Uterus (tissue), 4 donors: ENCODE results near the gene PTPA. TPM values are rescaled to one million over a fixed set of nuclear protein-coding genes. Genes with fewer than 3 reads are reported as not detected.

Experiments used
- DNase-seq, 2 donors: peaks; one replicate each; pipeline ENCODE4 v3.0.0-alpha.2; 2019 to 2020
- H3K27ac ChIP-seq, 2 donors: fragments of 200-600 bp; sonication (generic); 1 replicate in 1 of 2; 2 replicates in 1 of 2; pipeline ENCODE4 v1.5.1; 2016 to 2018
- H3K27me3 ChIP-seq, 2 donors: fragments of 200-600 bp; sonication (generic); one replicate each; pipeline ENCODE4 v1.5.1; 2018 to 2019; ENCODE audit warnings: control low read depth in 1 of 2
- H3K36me3 ChIP-seq, 2 donors: fragments of 200-600 bp; sonication (generic); one replicate each; pipeline ENCODE4 v1.5.1; 2019; ENCODE audit warnings: control low read depth in 1 of 2
- H3K4me1 ChIP-seq, 2 donors: fragments of 200-600 bp; sonication (generic); one replicate each; pipeline ENCODE4 v1.5.1; 2018 to 2019; ENCODE audit warnings: control low read depth in 1 of 2
- H3K4me3 ChIP-seq, 2 donors: fragments of 200-600 bp; sonication (generic); 1 replicate in 1 of 2; 2 replicates in 1 of 2; pipeline ENCODE4 v1.5.1; 2018 to 2019; ENCODE audit warnings: mild to moderate bottlenecking in 1 of 2
- H3K9me3 ChIP-seq, 2 donors: fragments of 200-600 bp; sonication (generic); one replicate each; pipeline ENCODE4 v1.5.1; 2019; ENCODE audit warnings: control low read depth in 1 of 2
- POLR2A ChIP-seq, 2 donors: fragments of 450-650 bp; IDR thresholded peaks; one replicate each; pipeline ENCODE4 v1.6.1; 2016; ENCODE audit warnings: antibody characterized with exemption in 2 of 2, mild to moderate bottlenecking in 1 of 2, moderate library complexity in 1 of 2
- intact Hi-C: fragments of 100-400 bp; cut with DNase I; formaldehyde crosslinking; loops from one replicate; pipeline ENCODE4 v1.15.1; 2023; ENCODE audit warnings: low total_unique reads
- total RNA-seq, 4 donors: library from RNA; depleted of rRNA in 3 of 4; stranded (reverse); fragments of >200 nt in 3 of 4; gene quantifications; one replicate each; pipeline versions ENCODE4 v1.1.0 to v1.2.4, GENCODE V29; 2014 to 2023
- TF ChIP-seq, protein P1 (sequence below), 4 experiments: fragments of 200-600 bp in 2 of 4; fragments of 450-650 bp in 2 of 4; sonication (generic) in 2 of 4; IDR thresholded peaks; one replicate each; pipeline ENCODE4 v1.5.1; 2016 to 2019; ENCODE audit warnings: antibody characterized with exemption in 4 of 4, mild to moderate bottlenecking in 2 of 4, moderate library complexity in 1 of 4
- donor health status: DM: yes; HTN: yes; CAD: no.

PTPA gene
- total RNA-seq, 4 donors from 2014 or later: 28.9 to 107 (median 62.1) TPM

DNA sequence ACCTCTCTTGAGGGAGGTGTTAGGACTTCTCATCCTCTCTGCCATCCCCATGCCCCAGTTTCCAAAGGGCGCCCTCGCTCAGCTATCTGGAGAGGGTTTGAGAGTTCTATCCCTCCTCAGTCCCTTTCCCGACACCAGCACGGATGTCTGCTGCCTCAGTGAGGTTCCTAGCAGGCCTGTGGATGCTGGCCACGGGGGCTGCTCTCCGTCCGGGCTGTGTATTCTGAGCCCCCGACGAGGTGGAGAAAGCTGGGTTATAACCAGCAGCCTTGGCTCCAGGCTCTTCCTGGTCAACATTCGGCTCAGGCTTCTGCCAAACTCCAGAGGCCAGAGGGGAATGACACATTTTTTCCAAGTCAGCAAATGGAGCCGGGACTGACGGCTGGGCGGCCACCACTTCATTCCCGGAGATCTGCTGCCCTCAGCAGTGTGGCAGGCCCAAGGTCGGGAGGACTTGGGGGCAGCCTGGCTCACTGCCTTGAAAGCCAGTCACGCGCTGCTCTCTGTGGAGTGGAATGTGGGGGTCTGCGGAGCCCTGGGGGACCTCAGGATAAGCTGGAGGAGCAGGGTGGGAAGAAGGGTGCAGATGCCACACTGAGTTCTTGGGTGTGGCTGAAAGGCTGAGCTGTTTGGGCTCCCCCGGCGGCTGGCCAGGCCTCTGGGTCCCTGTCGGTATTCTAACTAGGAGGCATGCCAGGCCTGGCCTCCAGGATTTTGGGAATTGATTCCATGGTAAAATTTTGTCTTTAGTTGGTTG is 27.4 kb downstream of the PTPA start:
- DNase-seq: peak; percentile 56 to 57

DNA sequence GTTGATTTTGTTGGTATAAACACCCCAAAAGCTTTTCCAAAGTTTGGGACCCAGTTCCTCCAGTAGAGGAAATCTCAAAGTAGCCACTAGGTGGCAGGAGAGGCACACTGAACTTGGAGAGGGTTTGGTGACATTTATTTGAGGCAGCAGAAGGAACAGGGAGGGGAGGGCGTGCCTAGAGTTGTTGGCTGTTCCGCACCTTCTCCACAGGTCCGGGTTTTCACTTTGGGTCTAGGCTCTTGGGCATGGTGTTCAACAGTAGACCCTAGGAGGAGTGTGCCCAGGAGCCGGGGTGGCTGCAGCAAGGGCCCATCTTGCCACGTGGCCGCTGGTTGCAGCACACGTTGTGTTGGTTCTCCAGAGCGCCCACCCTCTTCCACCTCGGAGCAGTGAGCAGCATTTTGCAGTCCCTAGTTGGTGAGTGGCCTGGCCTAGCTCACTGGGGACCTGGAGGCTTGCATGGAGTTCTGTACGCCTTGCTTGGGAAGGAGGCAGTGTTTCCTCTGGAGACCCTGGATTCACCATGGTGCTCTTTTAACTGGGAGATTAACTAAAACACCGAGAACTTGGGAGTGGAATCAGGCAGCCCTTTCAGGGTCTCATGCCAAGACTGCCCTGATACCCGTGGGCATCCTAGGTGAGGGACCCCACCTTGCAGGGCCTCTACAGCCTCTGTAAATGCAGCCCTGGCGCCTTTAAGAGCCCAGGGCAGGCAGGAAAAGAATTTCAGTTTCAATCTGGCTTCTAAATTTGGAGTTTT is 28.2 kb downstream of the PTPA start:
- no peaks in the 10 kb centered on the region for H3K27me3 ChIP-seq
- peaks cover 20 to 37% of the 10 kb centered on the region in 2 donors for H3K4me1 ChIP-seq
- TF ChIP-seq, protein P1, sequence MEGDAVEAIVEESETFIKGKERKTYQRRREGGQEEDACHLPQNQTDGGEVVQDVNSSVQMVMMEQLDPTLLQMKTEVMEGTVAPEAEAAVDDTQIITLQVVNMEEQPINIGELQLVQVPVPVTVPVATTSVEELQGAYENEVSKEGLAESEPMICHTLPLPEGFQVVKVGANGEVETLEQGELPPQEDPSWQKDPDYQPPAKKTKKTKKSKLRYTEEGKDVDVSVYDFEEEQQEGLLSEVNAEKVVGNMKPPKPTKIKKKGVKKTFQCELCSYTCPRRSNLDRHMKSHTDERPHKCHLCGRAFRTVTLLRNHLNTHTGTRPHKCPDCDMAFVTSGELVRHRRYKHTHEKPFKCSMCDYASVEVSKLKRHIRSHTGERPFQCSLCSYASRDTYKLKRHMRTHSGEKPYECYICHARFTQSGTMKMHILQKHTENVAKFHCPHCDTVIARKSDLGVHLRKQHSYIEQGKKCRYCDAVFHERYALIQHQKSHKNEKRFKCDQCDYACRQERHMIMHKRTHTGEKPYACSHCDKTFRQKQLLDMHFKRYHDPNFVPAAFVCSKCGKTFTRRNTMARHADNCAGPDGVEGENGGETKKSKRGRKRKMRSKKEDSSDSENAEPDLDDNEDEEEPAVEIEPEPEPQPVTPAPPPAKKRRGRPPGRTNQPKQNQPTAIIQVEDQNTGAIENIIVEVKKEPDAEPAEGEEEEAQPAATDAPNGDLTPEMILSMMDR (IDR thresholded peaks at IDR 0.05): peak; percentile 91 to 97 (median 96)
- no peak for TF ChIP-seq POLR2A (IDR thresholded peaks at IDR 0.05)
- intact Hi-C loops: loop anchor here (5.0 kb wide), 2 partner anchors 33 to 473 kb away; no protein-coding TSS in a partner anchor
- H3K36me3 ChIP-seq: no peaks in the 10 kb centered on the region
- no peaks in the 10 kb centered on the region for H3K9me3 ChIP-seq
- H3K4me3 ChIP-seq: peak overlapping the region; percentile 33 to 42
- DNase-seq: peak; percentile 76 to 89
- peak overlapping the region; percentile 99 to 100 for H3K27ac ChIP-seq

More for the DNA sequence above, 27.4 kb downstream of the PTPA start:
- no peaks in the 10 kb centered on the region for H3K27me3 ChIP-seq
- peak overlapping the region in 1 of 2 donors; percentile 42 for H3K4me3 ChIP-seq
- intact Hi-C loops: loop anchor here (5.0 kb wide), 2 partner anchors 34 to 474 kb away; no protein-coding TSS in a partner anchor
- no peaks in the 10 kb centered on the region for H3K36me3 ChIP-seq
- H3K9me3 ChIP-seq: no peaks in the 10 kb centered on the region
- peak overlapping the region; percentile 99 to 100 for H3K27ac ChIP-seq
- TF ChIP-seq, protein P1 (IDR thresholded peaks at IDR 0.05): no peak
- TF ChIP-seq POLR2A (IDR thresholded peaks at IDR 0.05): peak in 1 of 2 donors; percentile 27
- H3K4me1 ChIP-seq: peaks cover 15 to 33% of the 10 kb centered on the region in 2 donors

DNA sequence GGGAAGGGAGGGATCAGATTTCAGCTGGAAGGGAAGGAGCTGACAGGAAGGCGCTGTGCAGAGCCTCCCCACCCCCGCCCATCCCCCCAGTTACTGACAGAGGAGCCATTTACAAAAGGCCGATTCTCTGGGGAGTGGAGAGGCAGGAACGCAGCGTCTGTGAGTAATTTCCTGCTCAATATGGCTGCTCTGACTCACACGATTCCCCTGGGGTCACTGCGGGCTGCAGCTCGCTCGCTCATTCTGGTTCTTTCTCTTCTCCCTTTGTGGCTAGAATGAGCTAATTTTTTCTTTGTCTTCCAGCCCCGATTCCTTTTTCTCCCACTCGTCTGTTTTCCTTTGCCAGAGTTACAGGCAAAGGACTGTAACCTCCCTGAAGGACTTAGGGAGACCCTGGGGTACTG is 28.8 kb downstream of the PTPA start:
- peak overlapping the region; percentile 36 to 42 for H3K4me3 ChIP-seq
- intact Hi-C loops: loop anchor here (5.0 to 10.0 kb wide), 3 partner anchors 32 to 472 kb away; no protein-coding TSS in a partner anchor
- peaks cover 22 to 40% of the 10 kb centered on the region in 2 donors for H3K4me1 ChIP-seq
- H3K27ac ChIP-seq: peak overlapping the region; percentile 99 to 100
- H3K36me3 ChIP-seq: no peaks in the 10 kb centered on the region
- no peaks in the 10 kb centered on the region for H3K27me3 ChIP-seq
- no peaks in the 10 kb centered on the region for H3K9me3 ChIP-seq
- TF ChIP-seq POLR2A (IDR thresholded peaks at IDR 0.05): peak; percentile 70 to 73
- TF ChIP-seq, protein P1 (IDR thresholded peaks at IDR 0.05): peak in 2 of 4 experiments; percentile 2 to 25
- peak; percentile 91 to 99 for DNase-seq

DNA sequence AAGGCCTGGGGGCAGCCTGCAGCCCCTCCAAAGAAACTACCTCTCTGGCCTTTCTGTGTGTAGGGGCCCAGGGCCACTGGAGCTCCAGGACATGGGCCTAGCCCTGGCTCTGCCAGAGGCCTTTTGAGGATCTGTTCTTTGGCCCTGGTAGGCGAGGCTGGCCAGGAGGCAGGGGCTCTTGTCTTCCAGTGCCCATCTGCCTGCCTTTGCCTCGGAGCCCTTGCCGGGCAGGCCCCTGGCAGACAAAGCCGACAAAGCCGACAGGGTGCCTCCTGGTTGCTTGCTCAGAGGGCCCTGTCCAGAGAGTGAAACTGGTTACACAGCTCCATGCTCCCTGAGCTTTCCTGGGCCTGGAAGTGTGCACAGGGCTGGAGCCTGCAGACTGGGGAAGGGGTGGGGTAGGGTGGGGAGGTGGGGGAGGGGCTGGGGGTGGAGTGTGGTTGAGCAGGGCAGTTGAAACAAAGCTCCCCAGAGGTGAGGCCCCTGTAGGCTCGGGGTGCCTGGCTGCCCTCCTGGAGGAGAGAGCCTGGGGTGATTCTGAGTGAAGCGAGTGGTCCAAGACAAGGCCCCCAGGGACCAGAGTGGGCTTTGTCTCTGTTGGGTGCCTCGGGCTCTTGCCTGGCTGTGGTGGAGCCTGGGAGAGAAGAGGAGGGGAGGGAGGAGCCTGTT is 29.3 kb downstream of the PTPA start:
- Histone ChIP-seq H3K9me3 (no peaks in the 10 kb centered on the region), H3K4me3 (peak overlapping the region; percentile 36 to 42), H3K4me1 (peaks cover 27 to 44% of the 10 kb centered on the region in 2 donors), H3K36me3 (no peaks in the 10 kb centered on the region), H3K27me3 (no peaks in the 10 kb centered on the region), H3K27ac (peak overlapping the region; percentile 99 to 100)
- intact Hi-C loops: loop anchor here (10.0 kb wide), 1 partner anchor 354 kb away; no protein-coding TSS in a partner anchor
- TF ChIP-seq POLR2A (IDR thresholded peaks at IDR 0.05): no peak
- TF ChIP-seq, protein P1 (IDR thresholded peaks at IDR 0.05): no peak
- DNase-seq: peak; percentile 52 to 58
